NCI-H2171 (cell line): ENCODE measurements around the gene STXBP2.
"Not testable (repeated sequence)": the region's sequence is repeated elsewhere in the genome, so short reads cannot be mapped to it uniquely, and the experiment has no call there.

Source experiments
- DNase-seq: peaks from one replicate; lab custom pipeline; 2025; lab: John Stamatoyannopoulos, UW

Gene STXBP2

GRCh38 chr19:7632340-7633203, 4.3 kb upstream of the STXBP2 start:
- DNase-seq: no peak

- DNase-seq: no peak
These were observed 3.2 kb upstream of the STXBP2 start, which contains the start of gene PCP2 for GRCh38 chr19:7633698-7634097. Gene PCP2 (minus strand): TSS chr19:7633719. CDS start chr19:7633457, 262 bp downstream.

GRCh38 chr19:7635670-7636069, 1.2 kb upstream of the STXBP2 start:
- no peak for DNase-seq

- DNase-seq: no peak
These were observed 606 bp upstream of the STXBP2 start for GRCh38 chr19:7636317-7636690.

- DNase-seq: no peak
These were observed 705 bp downstream of the STXBP2 start for GRCh38 chr19:7637374-7638256.

- DNase-seq: peak; percentile 5
These were observed 2.0 kb downstream of the STXBP2 start for GRCh38 chr19:7638802-7639465.

- DNase-seq: no peak
These were observed 3.0 kb downstream of the STXBP2 start for GRCh38 chr19:7639863-7640348.

- DNase-seq: no peak
These were observed 3.9 kb downstream of the STXBP2 start for GRCh38 chr19:7640803-7641202.

GRCh38 chr19:7641290-7642276, 4.7 kb downstream of the STXBP2 start:
- DNase-seq: no peak

- no peak for DNase-seq
These were observed 5.6 kb downstream of the STXBP2 start for GRCh38 chr19:7642295-7643030.

GRCh38 chr19:7643031-7643415, 6.1 kb downstream of the STXBP2 start:
- DNase-seq: no peak

GRCh38 chr19:7643629-7644549, 7.0 kb downstream of the STXBP2 start:
- not testable (repeated sequence) for DNase-seq

GRCh38 chr19:7644550-7644877, 7.6 kb downstream of the STXBP2 start:
- DNase-seq: no peak

GRCh38 chr19:7645163-7645562, 8.3 kb downstream of the STXBP2 start:
- DNase-seq: no peak

- no peak for DNase-seq
These were observed 8.9 kb downstream of the STXBP2 start for GRCh38 chr19:7645656-7646425.

GRCh38 chr19:7646426-7646700, 9.5 kb downstream of the STXBP2 start:
- no peak for DNase-seq

- DNase-seq: no peak
These were observed 10.2 kb downstream of the STXBP2 start for GRCh38 chr19:7647156-7647555.

- no peak for DNase-seq
These were observed 11.5 kb downstream of the STXBP2 start for GRCh38 chr19:7648265-7649014.
